Forelimb muscle (tissue), 1 donor: ENCODE results near the gene FADS2. TPM values are rescaled to one million over a fixed set of nuclear protein-coding genes. Genes with fewer than 3 reads are reported as not detected.

Experiments used
- DNase-seq: peaks from one replicate; pipeline ENCODE4 v3.0.0-alpha.2; 2013; ENCODE audit warnings: low read depth
- polyA plus RNA-seq: library from polyadenylated mRNA; unstranded; fragments of 120-200 nt; gene quantifications from one replicate; pipeline ENCODE4 v1.2.1, GENCODE V29; 2013; ENCODE audit not compliant: insufficient read length

The FADS2 gene
- polyA plus RNA-seq, 1 donor, result 75.9 TPM

GRCh38 chr11:61887839-61888494 lies 59.9 kb downstream of the FADS2 start:
- DNase-seq, result no peak

GRCh38 chr11:61888590-61888989 lies 60.5 kb downstream of the FADS2 start:
- no peak for DNase-seq

- DNase-seq, result no peak
Measured at GRCh38 chr11:61889831-61890230, 61.7 kb downstream of the FADS2 start.

- no peak for DNase-seq
Measured at GRCh38 chr11:61890529-61891330, 62.6 kb downstream of the FADS2 start.

- DNase-seq, result no peak
Measured at GRCh38 chr11:61891331-61892084, 63.4 kb downstream of the FADS2 start, which contains the start of gene FADS3. Gene FADS3 (minus strand): TSS chr11:61891545. CDS start chr11:61891381, 164 bp downstream.

- no peak for DNase-seq
Measured at GRCh38 chr11:61892085-61892370, 63.9 kb downstream of the FADS2 start.

- DNase-seq, result peak; percentile 72
Measured at GRCh38 chr11:61893981-61894380, 65.9 kb downstream of the FADS2 start.

- no peak for DNase-seq
Measured at GRCh38 chr11:61895046-61895717, 67.1 kb downstream of the FADS2 start.

- DNase-seq, result no peak
Measured at GRCh38 chr11:61895718-61896059, 67.6 kb downstream of the FADS2 start.

- DNase-seq, result no peak
Measured at GRCh38 chr11:61896665-61897386, 68.7 kb downstream of the FADS2 start.

- no peak for DNase-seq
Measured at GRCh38 chr11:61897387-61898246, 69.5 kb downstream of the FADS2 start.

GRCh38 chr11:61898247-61898582 lies 70.1 kb downstream of the FADS2 start:
- no peak for DNase-seq

GRCh38 chr11:61899146-61899841 lies 71.2 kb downstream of the FADS2 start:
- DNase-seq, result no peak

GRCh38 chr11:61900251-61900650 lies 72.2 kb downstream of the FADS2 start:
- DNase-seq, result no peak

GRCh38 chr11:61901397-61901796 lies 73.3 kb downstream of the FADS2 start:
- no peak for DNase-seq

- DNase-seq, result no peak
Measured at GRCh38 chr11:61902313-61902712, 74.2 kb downstream of the FADS2 start.

- DNase-seq, result no peak
Measured at GRCh38 chr11:61903845-61904244, 75.7 kb downstream of the FADS2 start.

GRCh38 chr11:61904539-61905048 lies 76.5 kb downstream of the FADS2 start:
- DNase-seq, result no peak

- no peak for DNase-seq
Measured at GRCh38 chr11:61905067-61905696, 77.1 kb downstream of the FADS2 start.
